Vagina (tissue), 2 donors: ENCODE measurements around the gene COX6B1.

ENCODE experiments used
- CTCF ChIP-seq, 3 experiments: fragments of 450-650 bp in 2 of 3; fragments of 200-600 bp in 1 of 3; sonication (generic) in 1 of 3; IDR thresholded peaks; one replicate each; pipeline ENCODE4 v1.5.1; 2017 to 2019; ENCODE audit warnings: antibody characterized with exemption in 3 of 3, mild to moderate bottlenecking in 2 of 3, moderate library complexity in 2 of 3
- POLR2AphosphoS5 ChIP-seq, 2 donors: sonication (generic); formaldehyde crosslinking; IDR thresholded peaks; one replicate each; pipeline ENCODE4 v1.9.0; 2017; ENCODE audit warnings: antibody characterized with exemption in 2 of 2, mild to moderate bottlenecking in 2 of 2, low read depth in 1 of 2; ENCODE audit not compliant: insufficient read depth in 1 of 2

GRCh38 chr19:35628565-35629331, 19.4 kb upstream of the COX6B1 start, which contains the start of gene RBM42:
- TF ChIP-seq CTCF (IDR thresholded peaks at IDR 0.05) (no peak), POLR2AphosphoS5 (IDR thresholded peaks at IDR 0.05; ENCODE audit: insufficient read depth in 1 of 2, low read depth in 1 of 2) (peak; percentile 93 to 96)
